Ovary (tissue), 9 donors: Measurements from ENCODE around the gene FAAP24. TPM values are rescaled to one million over a fixed set of nuclear protein-coding genes. Genes with fewer than 3 reads are reported as not detected.
"Not testable (repeated sequence)": the region's sequence is repeated elsewhere in the genome, so short reads cannot be mapped to it uniquely, and the experiment has no call there.

Experiments used
- DNase-seq, 5 donors: peaks; one replicate each; pipeline ENCODE4 v3.0.0-alpha.2; 2019 to 2020
- H3K27ac ChIP-seq, 2 donors: fragments of 200-600 bp; one replicate each; pipeline versions ENCODE4 v1.5.1 to v1.8.0; 2019 to 2022
- H3K27me3 ChIP-seq: fragments of 200-600 bp; one replicate; pipeline ENCODE4 v1.8.0; 2022
- H3K36me3 ChIP-seq: fragments of 200-600 bp; sonication (generic); one replicate; pipeline ENCODE4 v1.5.1; 2019
- H3K4me1 ChIP-seq: one replicate; pipeline ENCODE4 v1.8.1; 2013; ENCODE audit warnings: mild to moderate bottlenecking, moderate library complexity; ENCODE audit not compliant: insufficient read depth
- H3K4me3 ChIP-seq: fragments of 200-600 bp; sonication (generic); one replicate; pipeline ENCODE4 v1.5.1; 2017
- H3K9me3 ChIP-seq, 2 donors: fragments of 200-600 bp in 1 of 2; sonication (generic) in 1 of 2; one replicate each; pipeline versions ENCODE4 v1.5.1 to v1.8.1; 2013 to 2019; ENCODE audit warnings: mild to moderate bottlenecking in 1 of 2, moderate library complexity in 1 of 2
- CTCF ChIP-seq, 3 donors: fragments of 450-650 bp in 2 of 3; fragments of 200-600 bp in 1 of 3; IDR thresholded peaks; one replicate each; pipeline versions ENCODE4 v1.5.1 to v1.8.0; 2016 to 2022; ENCODE audit warnings: antibody characterized with exemption in 3 of 3, mild to moderate bottlenecking in 1 of 3
- EP300 ChIP-seq: sonication (generic); formaldehyde crosslinking; IDR thresholded peaks from one replicate; pipeline ENCODE4 v1.6.1; 2017; ENCODE audit warnings: antibody characterized with exemption
- POLR2A ChIP-seq: fragments of 450-650 bp; IDR thresholded peaks from one replicate; pipeline ENCODE4 v1.6.1; 2017; ENCODE audit warnings: antibody characterized with exemption, mild to moderate bottlenecking, moderate library complexity
- WGBS, 3 donors: extraction: QIAGEN DNeasy Blood & Tissue Kit in 1 of 3; methylation state at CpG; one replicate each; pipeline versions ENCODE4 v1.1.5 to v1.1.7; 2013 to 2017; 5-methylcytosine and 5-hydroxymethylcytosine counted together
- intact Hi-C, 4 donors: fragments of 100-400 bp; cut with DNase I; formaldehyde crosslinking; loops; one replicate each; pipeline versions ENCODE4 v1.11.0 to v1.15.1; 2022 to 2023
- polyA plus RNA-seq, 2 donors: library from polyadenylated mRNA; stranded (reverse); fragments of 200-250 nt in 1 of 2; fragments of 350-450 nt in 1 of 2; fragmentation: Illumina TruSeq in 1 of 2; extraction: RNeasy Lipid Tissue Mini Kit (QIAGEN cat#74804) in 1 of 2; gene quantifications; one replicate each; pipeline ENCODE4 v1.2.3, GENCODE V29; 2013 to 2014
- total RNA-seq, 7 donors: library from RNA; depleted of rRNA in 2 of 7; stranded (reverse); fragments of >200 nt in 2 of 7; fragmentation: NEBNext Ultra II Directional in 3 of 7; extraction: Animal tissue kit (Norgen Biotek cat#: 25700) in 3 of 7; gene quantifications; one replicate each; pipeline versions ENCODE4 v1.1.0 to v1.2.4, GENCODE V29; 2016 to 2023
- donor health status: DM: no; HTN: no; CAD: no; lungs with moderate emphysema.
- donor health status: DM: no; HTN: no; CAD: no.
- donor health status: Bipolar disorder and iron deficiency.
- donor health status: DM: yes; HTN: yes; CAD: no.
- donor health status: DM: no; HTN: no; CAD: no.
- donor health status: DM: yes; HTN: yes; CAD: no.

FAAP24 gene
- total and polyA plus RNA-seq, 9 donors: 0.57 to 2.7 (median 1.7) TPM

- H3K4me3 ChIP-seq: no peak overlapping the region
- 94 to 96% (median 96%) methylated on average over 3 of the region's 3 CpGs for WGBS, 3 donors
- intact Hi-C loops: no loop called here
- no peaks in the 10 kb centered on the region for H3K36me3 ChIP-seq
- DNase-seq: no peak
- TF ChIP-seq POLR2A: no peak
- TF ChIP-seq CTCF (IDR thresholded peaks at IDR 0.05): no peak
- TF ChIP-seq EP300: no peak
- no peaks in the 10 kb centered on the region for H3K4me1 ChIP-seq
- no peaks in the 10 kb centered on the region for H3K9me3 ChIP-seq
- H3K27ac ChIP-seq: no peak overlapping the region
- H3K27me3 ChIP-seq: no peaks in the 10 kb centered on the region
These were observed 38.5 kb upstream of the FAAP24 start for GRCh38 chr19:32933571-32933970.

- WGBS, 3 donors: 84 to 96% (median 95%) methylated on average over 6 to 9 of the region's 9 CpGs
These were observed 36.4 kb upstream of the FAAP24 start for GRCh38 chr19:32935629-32936028.

GRCh38 chr19:32936065-32936464 is 36.0 kb upstream of the FAAP24 start:
- Histone ChIP-seq H3K27ac (no peak overlapping the region), H3K9me3 (no peaks in the 10 kb centered on the region), H3K36me3 (no peaks in the 10 kb centered on the region), H3K4me3 (no peak overlapping the region), H3K4me1 (no peaks in the 10 kb centered on the region), H3K27me3 (no peaks in the 10 kb centered on the region)
- TF ChIP-seq POLR2A (no peak), EP300 (no peak), CTCF (IDR thresholded peaks at IDR 0.05) (no peak)
- no peak for DNase-seq
- intact Hi-C loops: no loop called here
- WGBS, 3 donors: 94 to 97% (median 95%) methylated on average over 7 to 8 of the region's 8 CpGs

More at GRCh38 chr19:32935629-32936028, 36.4 kb upstream of the FAAP24 start:
- no peak overlapping the region for H3K27ac ChIP-seq
- intact Hi-C loops: no loop called here
- no peak overlapping the region for H3K4me3 ChIP-seq
- TF ChIP-seq CTCF (IDR thresholded peaks at IDR 0.05): no peak
- no peaks in the 10 kb centered on the region for H3K4me1 ChIP-seq
- no peaks in the 10 kb centered on the region for H3K27me3 ChIP-seq
- no peaks in the 10 kb centered on the region for H3K36me3 ChIP-seq
- DNase-seq: no peak
- no peaks in the 10 kb centered on the region for H3K9me3 ChIP-seq

- not testable (repeated sequence) for H3K36me3 ChIP-seq
- 92 to 95% (median 93%) methylated on average over 5 of the region's 5 CpGs for WGBS, 3 donors
These were observed 30.8 kb upstream of the FAAP24 start for GRCh38 chr19:32941273-32941672.

GRCh38 chr19:32945260-32945659 is 26.8 kb upstream of the FAAP24 start:
- intact Hi-C loops: no loop called here
- Histone ChIP-seq H3K4me3 (no peak overlapping the region), H3K27ac (no peak overlapping the region), H3K36me3 (no peaks in the 10 kb centered on the region), H3K9me3 (no peaks in the 10 kb centered on the region), H3K27me3 (no peaks in the 10 kb centered on the region), H3K4me1 (no peaks in the 10 kb centered on the region)
- TF ChIP-seq POLR2A: no peak
- no peak for TF ChIP-seq EP300
- TF ChIP-seq CTCF (IDR thresholded peaks at IDR 0.05): no peak
- DNase-seq: no peak
- WGBS, 3 donors: 59 to 80% (median 70%) methylated on average over 3 of the region's 3 CpGs

More at GRCh38 chr19:32941273-32941672, 30.8 kb upstream of the FAAP24 start:
- H3K27ac ChIP-seq, H3K4me3 ChIP-seq, H3K27me3 ChIP-seq, DNase-seq, intact Hi-C loops, H3K9me3 ChIP-seq, H3K4me1 ChIP-seq: not testable (repeated sequence)
